ENCODE measurements around the gene CDCA5.

CDCA5 gene

DNA sequence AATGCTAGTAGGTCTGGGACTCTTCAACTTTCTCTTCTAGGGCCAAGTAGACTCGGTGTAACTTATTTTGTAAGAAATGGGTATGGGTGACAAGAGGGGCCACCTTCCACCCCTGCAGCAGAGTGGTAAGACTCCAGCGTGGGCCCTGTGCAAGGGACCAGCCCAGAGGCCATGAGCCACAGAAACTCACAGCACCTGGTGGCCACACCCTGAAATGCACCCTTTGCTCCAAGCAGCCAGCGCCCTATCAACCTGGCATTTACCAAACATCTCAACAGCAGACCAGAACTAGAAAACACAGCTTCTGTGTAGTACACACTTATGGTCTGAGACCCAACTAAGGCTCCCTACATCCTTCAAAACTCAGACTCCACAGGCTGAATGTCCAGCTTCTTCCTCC, 5.7 kb downstream of the CDCA5 start:
- no peaks in the 10 kb centered on the region for H3K9me3 ChIP-seq (replicated peaks in 1 of 11)
- H3K4me2 ChIP-seq, result peak overlapping the region; percentile 8 to 61 (median 51); a peak in 18 of 22 replicates
- H3K27me3 ChIP-seq, result no peaks in the 10 kb centered on the region
- peak overlapping the region in 9 of 11 experiments; percentile 25 to 61 (median 47); a peak in 12 of 22 replicates for H3K27ac ChIP-seq
- no peak for TF ChIP-seq Cebpa-rat (IDR thresholded peaks at IDR 0.05)
- peaks cover 42 to 57% (median 51%) of the 10 kb centered on the region in 10 experiments for H3K4me1 ChIP-seq
- H3K4me3 ChIP-seq, result no peak overlapping the region; a peak in 1 of 20 replicates
- peaks cover 0 to 55% (median 30%) of the 10 kb centered on the region in 11 experiments; a peak in 14 of 22 replicates for H4K20me1 ChIP-seq
- peaks cover 0 to 75% (median 59%) of the 10 kb centered on the region in 11 experiments; a peak in 18 of 22 replicates for H3K36me3 ChIP-seq
- peak overlapping the region in 8 of 11 experiments; percentile 18 to 63 (median 39); a peak in 11 of 22 replicates for H3K9ac ChIP-seq

- Histone ChIP-seq H3K9ac (no peak overlapping the region; a peak in 1 of 22 replicates), H3K36me3 (peaks cover 0 to 73% (median 59%) of the 10 kb centered on the region in 11 experiments; a peak in 18 of 22 replicates), H3K27ac (no peak overlapping the region; a peak in 1 of 22 replicates), H3K4me3 (no peak overlapping the region), H3K9me3 (replicated peaks in 1 of 11) (no peaks in the 10 kb centered on the region), H3K27me3 (no peaks in the 10 kb centered on the region), H3K4me1 (peaks cover 35 to 50% (median 44%) of the 10 kb centered on the region in 10 experiments), H4K20me1 (peaks cover 0 to 55% (median 30%) of the 10 kb centered on the region in 11 experiments; a peak in 14 of 22 replicates), H3K4me2 (peak overlapping the region in 4 of 11 experiments; percentile 18 to 54 (median 48); a peak in 2 of 22 replicates)
- no peak for TF ChIP-seq Cebpa-rat (IDR thresholded peaks at IDR 0.05)
These were observed 6.4 kb downstream of the CDCA5 start for GRCh38 chr11:65077451-65077850.

GRCh38 chr11:65072631-65072966, 11.2 kb downstream of the CDCA5 start:
- no peak overlapping the region for H3K27ac ChIP-seq
- H3K9ac ChIP-seq, result no peak overlapping the region
- H3K4me2 ChIP-seq, result no peak overlapping the region; a peak in 2 of 22 replicates

DNA sequence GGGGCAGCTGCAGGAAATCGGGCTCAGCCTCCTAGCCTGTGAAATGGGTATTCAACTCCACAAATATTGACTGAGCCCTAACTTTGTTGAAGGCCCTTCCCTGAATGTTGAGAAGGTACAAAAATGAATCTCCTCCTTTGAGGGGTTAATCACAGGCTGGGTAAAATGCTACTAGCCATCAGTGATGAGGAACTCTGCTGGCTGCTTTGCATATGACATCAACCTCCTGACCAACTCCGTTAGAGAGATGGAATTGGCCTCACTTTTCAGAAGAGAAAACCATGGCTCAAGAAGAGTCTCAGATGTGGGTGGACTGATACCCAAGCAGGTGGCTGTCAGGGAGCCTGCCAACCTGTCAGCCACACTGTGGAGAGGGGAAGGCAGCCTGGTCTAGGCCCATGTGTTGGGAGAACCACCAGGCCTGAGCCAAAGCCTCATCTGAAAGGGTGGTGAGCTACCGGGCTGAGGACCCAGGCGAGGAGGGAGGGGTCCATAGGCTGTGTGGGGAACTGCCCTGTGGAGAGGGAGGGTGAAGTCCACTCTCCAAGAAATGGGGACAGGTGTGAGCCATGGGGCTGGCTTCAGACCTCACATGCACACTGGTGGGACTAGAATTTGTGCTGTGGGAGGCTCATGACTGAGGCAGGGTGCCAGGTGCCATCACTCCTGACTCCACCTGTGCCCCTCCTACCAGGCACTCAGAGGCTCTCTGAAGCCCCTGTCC, 11.8 kb downstream of the CDCA5 start:
- no peak for TF ChIP-seq Cebpa-rat (IDR thresholded peaks at IDR 0.05)
- Histone ChIP-seq H3K36me3 (peaks cover 0 to 20% (median 15%) of the 10 kb centered on the region in 11 experiments; a peak in 17 of 22 replicates), H3K27ac (no peak overlapping the region), H3K4me1 (peaks cover 0 to 11% (median 4%) of the 10 kb centered on the region in 10 experiments; a peak in 9 of 20 replicates), H3K9ac (no peak overlapping the region), H3K27me3 (no peaks in the 10 kb centered on the region; a peak in 1 of 22 replicates), H3K4me3 (no peak overlapping the region), H3K4me2 (peak overlapping the region in 1 of 11 experiments; percentile 19; a peak in 2 of 22 replicates), H3K9me3 (replicated peaks in 1 of 11) (no peaks in the 10 kb centered on the region), H4K20me1 (peaks cover 0 to 16% (median 2%) of the 10 kb centered on the region in 11 experiments; a peak in 7 of 22 replicates)

More at GRCh38 chr11:65072631-65072966, 11.2 kb downstream of the CDCA5 start:
- peaks cover 0 to 26% (median 20%) of the 10 kb centered on the region in 11 experiments; a peak in 17 of 22 replicates for H3K36me3 ChIP-seq
- peaks cover 0 to 21% (median 7%) of the 10 kb centered on the region in 11 experiments; a peak in 12 of 22 replicates for H4K20me1 ChIP-seq
- no peaks in the 10 kb centered on the region; a peak in 1 of 22 replicates for H3K27me3 ChIP-seq
- no peak for TF ChIP-seq Cebpa-rat (IDR thresholded peaks at IDR 0.05)
- no peaks in the 10 kb centered on the region for H3K9me3 ChIP-seq (replicated peaks in 1 of 11)
- H3K4me3 ChIP-seq, result no peak overlapping the region
- peaks cover 0 to 13% (median 6%) of the 10 kb centered on the region in 10 experiments; a peak in 10 of 20 replicates for H3K4me1 ChIP-seq

GRCh38 chr11:65069217-65069616, 14.6 kb downstream of the CDCA5 start:
- Histone ChIP-seq H3K4me3 (no peak overlapping the region), H3K4me1 (peaks cover 0 to 19% (median 6%) of the 10 kb centered on the region in 10 experiments; a peak in 13 of 20 replicates), H3K27me3 (no peaks in the 10 kb centered on the region; a peak in 1 of 22 replicates), H3K27ac (no peak overlapping the region), H3K4me2 (no peak overlapping the region), H3K9ac (no peak overlapping the region), H3K36me3 (no peaks in the 10 kb centered on the region), H3K9me3 (replicated peaks in 1 of 11) (no peaks in the 10 kb centered on the region), H4K20me1 (no peaks in the 10 kb centered on the region)
- no peak for TF ChIP-seq Cebpa-rat (IDR thresholded peaks at IDR 0.05)

DNA sequence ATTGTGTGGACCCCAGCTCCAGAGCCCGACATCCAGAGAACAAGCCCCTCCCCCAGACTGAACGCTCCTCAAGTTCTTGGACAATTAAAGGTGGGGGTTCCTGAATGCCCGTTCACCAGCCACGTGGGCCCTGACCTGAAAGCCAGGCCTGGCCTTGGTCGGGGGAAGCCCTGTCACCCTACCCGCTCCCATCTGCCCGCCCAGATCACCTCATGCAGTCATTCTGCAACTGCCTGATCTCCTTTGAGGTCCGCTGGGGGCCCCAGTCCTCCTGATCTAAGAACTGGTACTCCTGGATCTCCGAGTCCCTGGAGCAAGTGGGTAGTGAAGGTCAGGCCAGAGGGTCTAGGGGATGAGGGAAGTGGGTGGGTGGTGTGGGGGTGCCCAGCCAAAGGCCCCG, 16.4 kb downstream of the CDCA5 start:
- Histone ChIP-seq H3K27ac (peak overlapping the region in 2 of 11 experiments; percentile 34 to 42; a peak in 3 of 22 replicates), H3K4me1 (peaks cover 0 to 24% (median 9%) of the 10 kb centered on the region in 10 experiments; a peak in 15 of 20 replicates), H3K9ac (peak overlapping the region in 4 of 11 experiments; percentile 30 to 60 (median 39); a peak in 7 of 22 replicates), H3K4me3 (no peak overlapping the region; a peak in 1 of 20 replicates), H3K27me3 (no peaks in the 10 kb centered on the region; a peak in 1 of 22 replicates), H3K9me3 (replicated peaks in 1 of 11) (no peaks in the 10 kb centered on the region), H4K20me1 (no peaks in the 10 kb centered on the region), H3K36me3 (no peaks in the 10 kb centered on the region), H3K4me2 (peak overlapping the region in 2 of 11 experiments; percentile 36 to 68; a peak in 8 of 22 replicates)
- TF ChIP-seq Cebpa-rat (IDR thresholded peaks at IDR 0.05), result no peak

- peak overlapping the region in 6 of 11 experiments; percentile 7 to 60 (median 30); a peak in 8 of 22 replicates for H3K9ac ChIP-seq
These were observed 17.0 kb downstream of the CDCA5 start for GRCh38 chr11:65066805-65067291.

DNA sequence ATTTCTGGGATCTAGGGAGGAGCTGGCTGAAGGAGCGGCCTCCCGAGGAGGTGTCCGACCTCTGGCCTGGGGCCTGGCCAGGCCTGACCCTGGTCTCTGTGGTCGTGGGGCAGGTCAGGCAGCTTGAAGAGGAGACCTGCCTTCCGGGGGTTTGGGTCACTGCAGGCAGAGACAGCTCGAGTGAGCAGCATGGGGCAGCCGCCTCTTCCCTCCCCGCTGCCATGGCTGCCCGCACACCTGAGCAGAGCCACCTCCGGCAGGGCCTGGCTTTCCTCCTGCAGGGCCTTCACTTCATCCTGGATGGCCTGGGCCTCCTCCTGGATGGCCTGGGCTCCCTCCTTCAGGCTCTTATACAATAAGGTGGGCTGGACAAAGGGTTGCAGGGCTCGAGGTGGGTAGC, 17.5 kb downstream of the CDCA5 start:
- TF ChIP-seq Cebpa-rat (IDR thresholded peaks at IDR 0.05), result no peak
- Histone ChIP-seq H3K27me3 (no peaks in the 10 kb centered on the region), H4K20me1 (no peaks in the 10 kb centered on the region), H3K27ac (peak overlapping the region in 2 of 11 experiments; percentile 18 to 34; a peak in 4 of 22 replicates), H3K4me2 (peak overlapping the region in 2 of 11 experiments; percentile 36 to 68; a peak in 8 of 22 replicates), H3K9me3 (replicated peaks in 1 of 11) (no peaks in the 10 kb centered on the region), H3K4me3 (no peak overlapping the region), H3K4me1 (peaks cover 8 to 26% (median 17%) of the 10 kb centered on the region in 10 experiments), H3K9ac (peak overlapping the region in 5 of 11 experiments; percentile 7 to 60 (median 17); a peak in 3 of 22 replicates), H3K36me3 (no peaks in the 10 kb centered on the region)

More at GRCh38 chr11:65066805-65067291, 17.0 kb downstream of the CDCA5 start:
- H3K27ac ChIP-seq, result peak overlapping the region in 2 of 11 experiments; percentile 34 to 42; a peak in 3 of 22 replicates
- no peak for TF ChIP-seq Cebpa-rat (IDR thresholded peaks at IDR 0.05)
- H3K4me3 ChIP-seq, result no peak overlapping the region; a peak in 1 of 20 replicates
- H3K27me3 ChIP-seq, result no peaks in the 10 kb centered on the region
- no peaks in the 10 kb centered on the region for H3K9me3 ChIP-seq (replicated peaks in 1 of 11)
- H3K36me3 ChIP-seq, result no peaks in the 10 kb centered on the region
- no peaks in the 10 kb centered on the region for H4K20me1 ChIP-seq
- H3K4me1 ChIP-seq, result peaks cover 2 to 24% (median 12%) of the 10 kb centered on the region in 10 experiments; a peak in 18 of 20 replicates
- H3K4me2 ChIP-seq, result peak overlapping the region in 2 of 11 experiments; percentile 36 to 68; a peak in 8 of 22 replicates
